OCI-LY1 (cell line): Measurements from ENCODE around the gene VHLL.

Experiments used
- H2AFZ ChIP-seq: fragments of 200-600 bp; sonication (generic), shearing (Covaris generic); 2 replicates; pipeline ENCODE4 v1.6.0; 2014; ENCODE audit warnings: antibody characterized with exemption, mild to moderate bottlenecking, low read length
- H3F3A ChIP-seq: fragments of 200-600 bp; sonication (generic), shearing (Covaris generic); 2 replicates; pipeline ENCODE4 v1.6.0; 2014; ENCODE audit warnings: mild to moderate bottlenecking, antibody characterized with exemption, low read length, moderate library complexity; ENCODE audit not compliant: insufficient read depth
- H3K27ac ChIP-seq: fragments of 200-600 bp; sonication (generic); 2 replicates; pipeline ENCODE4 v1.5.1; 2014; ENCODE audit warnings: low read length, mixed run types, mild to moderate bottlenecking, low read depth; ENCODE audit not compliant: poor library complexity, severe bottlenecking
- H3K27me3 ChIP-seq: fragments of 200-600 bp; sonication (generic); 2 replicates; pipeline ENCODE4 v1.6.0; 2014; ENCODE audit warnings: antibody characterized with exemption, mild to moderate bottlenecking, low read length, moderate library complexity; ENCODE audit not compliant: insufficient read depth
- H3K36me3 ChIP-seq: fragments of 200-600 bp; sonication (generic); 2 replicates; pipeline ENCODE4 v1.6.1; 2014; ENCODE audit warnings: mild to moderate bottlenecking, antibody characterized with exemption, low read length, moderate library complexity, mixed read lengths; ENCODE audit not compliant: insufficient read depth
- H3K4me1 ChIP-seq: fragments of 200-600 bp; sonication (generic); 2 replicates; pipeline ENCODE4 v1.5.1; 2014; ENCODE audit warnings: mild to moderate bottlenecking, low read length, moderate library complexity; ENCODE audit not compliant: insufficient read depth, severe bottlenecking
- H3K4me2 ChIP-seq: fragments of 200-600 bp; sonication (generic), shearing (Covaris generic); 2 replicates; pipeline ENCODE4 v1.6.1; 2014; ENCODE audit warnings: low read length
- H3K4me3 ChIP-seq: fragments of 200-600 bp; sonication (generic); 2 replicates; pipeline ENCODE4 v1.5.1; 2014; ENCODE audit warnings: low read length, low read depth, mild to moderate bottlenecking, mixed read lengths; ENCODE audit not compliant: poor library complexity, severe bottlenecking
- H3K79me2 ChIP-seq: fragments of 200-600 bp; shearing (Covaris generic); 2 replicates; pipeline ENCODE4 v1.6.1; 2016; ENCODE audit warnings: mixed run types, low read length, mixed read lengths; ENCODE audit not compliant: insufficient read depth
- H3K9ac ChIP-seq: fragments of 200-600 bp; sonication (generic), shearing (Covaris generic); 2 replicates; pipeline ENCODE4 v1.6.1; 2014; ENCODE audit warnings: mild to moderate bottlenecking, low read length, mixed read lengths
- H3K9me2 ChIP-seq: fragments of 200-600 bp; sonication (generic), shearing (Covaris generic); 2 replicates; pipeline ENCODE4 v1.6.1; 2014; ENCODE audit warnings: low read depth, mild to moderate bottlenecking, low read length, mixed read lengths
- H3K9me3 ChIP-seq: fragments of 200-600 bp; shearing (Covaris generic); 2 replicates; pipeline ENCODE4 v1.6.1; 2014; ENCODE audit warnings: low read length, mixed read lengths
- H4K20me1 ChIP-seq: fragments of 200-600 bp; sonication (generic), shearing (Covaris generic); 2 replicates; pipeline ENCODE4 v1.6.0; 2016; ENCODE audit warnings: mild to moderate bottlenecking, low read length; ENCODE audit not compliant: insufficient read depth
- CTCF ChIP-seq: fragments of 200-600 bp; sonication (generic), shearing (Covaris generic); IDR thresholded peaks from 2 replicates; pipeline ENCODE4 v1.5.1; 2017; ENCODE audit warnings: mild to moderate bottlenecking, antibody characterized with exemption, low read length, moderate library complexity, mixed read lengths
- EZH2 ChIP-seq: fragments of 200-600 bp; sonication (generic), shearing (Covaris generic); IDR thresholded peaks from 2 replicates; pipeline ENCODE4 v1.8.0; 2017; ENCODE audit warnings: borderline replicate concordance, mixed run types, mild to moderate bottlenecking, antibody characterized with exemption, low read length, moderate library complexity, mixed read lengths

Gene VHLL

GRCh38 chr1:156268336-156268735 is 30.8 kb downstream of the VHLL start:
- Histone ChIP-seq H2AFZ (no peak overlapping the region), H3F3A (no peaks in the 10 kb centered on the region), H3K27me3 (no peaks in the 10 kb centered on the region), H3K27ac (no peak overlapping the region), H3K4me1 (no peaks in the 10 kb centered on the region), H3K9me3 (no peaks in the 10 kb centered on the region), H3K4me2 (no peak overlapping the region), H3K9me2 (no peaks in the 10 kb centered on the region), H3K9ac (no peak overlapping the region), H4K20me1 (no peaks in the 10 kb centered on the region), H3K36me3 (peaks cover 91% of the 10 kb centered on the region), H3K4me3 (no peak overlapping the region), H3K79me2 (no peaks in the 10 kb centered on the region)
- TF ChIP-seq EZH2 (no peak), CTCF (no peak)

GRCh38 chr1:156266051-156266450 is 33.1 kb downstream of the VHLL start:
- H3K4me2 ChIP-seq, result no peak overlapping the region
- H3K4me3 ChIP-seq, result no peak overlapping the region
- no peak overlapping the region for H3K27ac ChIP-seq
- H4K20me1 ChIP-seq, result no peaks in the 10 kb centered on the region
- no peaks in the 10 kb centered on the region for H3F3A ChIP-seq
- H3K36me3 ChIP-seq, result peaks cover 88% of the 10 kb centered on the region
- H3K9ac ChIP-seq, result no peak overlapping the region
- no peaks in the 10 kb centered on the region for H3K9me3 ChIP-seq
- no peaks in the 10 kb centered on the region for H3K79me2 ChIP-seq
- no peak overlapping the region for H2AFZ ChIP-seq
- no peaks in the 10 kb centered on the region for H3K27me3 ChIP-seq
- no peaks in the 10 kb centered on the region for H3K9me2 ChIP-seq
- no peaks in the 10 kb centered on the region for H3K4me1 ChIP-seq
- no peak for TF ChIP-seq EZH2
- no peak for TF ChIP-seq CTCF

GRCh38 chr1:156263288-156263655 is 35.8 kb downstream of the VHLL start:
- H3K9me2 ChIP-seq, result no peaks in the 10 kb centered on the region
- H3F3A ChIP-seq, result no peaks in the 10 kb centered on the region
- no peaks in the 10 kb centered on the region for H3K27me3 ChIP-seq
- TF ChIP-seq CTCF, result no peak
- TF ChIP-seq EZH2, result no peak
- no peaks in the 10 kb centered on the region for H3K4me1 ChIP-seq
- no peak overlapping the region for H3K9ac ChIP-seq
- no peaks in the 10 kb centered on the region for H4K20me1 ChIP-seq
- H3K4me3 ChIP-seq, result no peak overlapping the region
- H3K4me2 ChIP-seq, result no peak overlapping the region
- no peaks in the 10 kb centered on the region for H3K9me3 ChIP-seq
- H3K79me2 ChIP-seq, result no peaks in the 10 kb centered on the region
- no peak overlapping the region for H2AFZ ChIP-seq
- H3K27ac ChIP-seq, result no peak overlapping the region
- H3K36me3 ChIP-seq, result peaks cover 93% of the 10 kb centered on the region
